ENCODE results near the gene LAMC3.

LAMC3 gene

DNA sequence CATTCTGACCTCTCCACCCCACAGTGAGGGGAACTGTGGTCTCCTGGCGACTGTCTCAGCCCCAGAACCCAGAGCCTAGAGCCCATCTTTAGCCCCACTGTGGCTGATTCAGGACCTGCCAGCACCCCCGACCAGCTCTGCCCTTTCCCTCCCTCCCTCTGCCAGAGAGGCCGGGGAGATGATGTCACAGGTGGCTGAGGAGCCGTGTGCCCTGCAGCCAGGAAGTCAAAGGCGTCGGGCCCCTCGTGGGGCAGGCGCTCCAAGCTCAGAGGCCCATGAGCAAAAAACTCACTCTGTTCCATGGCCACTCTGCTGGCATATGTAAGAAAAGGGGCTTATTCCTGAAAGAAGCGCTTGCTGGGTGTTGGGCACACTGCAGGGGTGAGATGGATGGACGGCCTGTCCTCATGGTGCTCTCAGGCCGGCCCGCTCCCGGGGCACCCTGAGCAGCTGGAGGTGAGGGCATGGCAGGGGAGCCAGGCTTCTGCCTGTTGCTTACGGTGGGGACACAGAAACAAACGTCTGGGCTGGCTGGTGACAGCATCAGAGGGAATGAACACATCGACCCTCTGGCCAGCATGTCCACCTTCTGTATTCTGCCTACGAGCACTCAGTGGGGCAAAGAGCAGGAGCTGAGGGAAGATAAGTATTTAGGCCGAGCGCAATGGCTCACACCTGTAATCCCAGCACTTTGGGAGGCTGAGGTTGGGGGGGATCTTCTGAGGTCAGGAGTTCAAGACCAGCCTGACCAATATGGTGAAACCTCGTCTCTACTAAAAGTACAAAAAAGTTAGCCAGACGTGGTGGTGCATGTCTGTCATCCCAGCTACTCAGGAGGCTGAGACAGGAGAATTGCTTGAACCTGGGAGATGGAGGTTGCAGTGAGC is 41.1 kb downstream of the LAMC3 start:
- Mint-ChIP-seq H3K27me3 (ENCODE audit: low read depth) (peaks cover 4% of the 10 kb centered on the region), H3K27ac (no peak overlapping the region), H3K36me3 (ENCODE audit: low read depth) (peaks cover 7% of the 10 kb centered on the region), H3K4me1 (no peaks in the 10 kb centered on the region), H3K9me3 (peaks cover 2% of the 10 kb centered on the region), H3K4me3 (no peak overlapping the region)
- no peak for TF ChIP-seq CTCF (IDR thresholded peaks at IDR 0.05; ENCODE audit: unreplicated experiment in 3 of 3)

DNA sequence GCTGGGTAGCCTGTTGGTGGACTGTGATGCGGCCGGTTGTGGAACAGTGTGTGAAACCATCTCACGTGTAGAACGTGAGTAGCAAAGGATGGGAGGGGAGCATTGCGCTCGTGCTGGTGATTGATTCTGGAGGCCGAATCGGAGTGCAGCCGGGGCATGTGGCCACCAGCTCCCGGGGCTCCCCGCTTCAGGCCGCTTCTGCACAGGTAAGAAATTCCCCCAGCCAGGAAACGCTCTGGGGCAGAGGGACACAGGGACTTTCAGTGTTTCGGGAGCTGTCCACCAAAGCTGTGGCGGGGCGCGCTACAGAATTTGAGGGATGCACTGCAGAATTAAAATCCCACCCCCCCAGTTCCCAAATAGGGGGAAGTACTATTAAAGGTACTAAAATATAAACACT is 41.9 kb downstream of the LAMC3 start:
- peaks cover 1% of the 10 kb centered on the region for H3K27me3 Mint-ChIP-seq (ENCODE audit: low read depth)
- H3K27ac Mint-ChIP-seq, result no peak overlapping the region
- H3K4me3 Mint-ChIP-seq, result no peak overlapping the region

DNA sequence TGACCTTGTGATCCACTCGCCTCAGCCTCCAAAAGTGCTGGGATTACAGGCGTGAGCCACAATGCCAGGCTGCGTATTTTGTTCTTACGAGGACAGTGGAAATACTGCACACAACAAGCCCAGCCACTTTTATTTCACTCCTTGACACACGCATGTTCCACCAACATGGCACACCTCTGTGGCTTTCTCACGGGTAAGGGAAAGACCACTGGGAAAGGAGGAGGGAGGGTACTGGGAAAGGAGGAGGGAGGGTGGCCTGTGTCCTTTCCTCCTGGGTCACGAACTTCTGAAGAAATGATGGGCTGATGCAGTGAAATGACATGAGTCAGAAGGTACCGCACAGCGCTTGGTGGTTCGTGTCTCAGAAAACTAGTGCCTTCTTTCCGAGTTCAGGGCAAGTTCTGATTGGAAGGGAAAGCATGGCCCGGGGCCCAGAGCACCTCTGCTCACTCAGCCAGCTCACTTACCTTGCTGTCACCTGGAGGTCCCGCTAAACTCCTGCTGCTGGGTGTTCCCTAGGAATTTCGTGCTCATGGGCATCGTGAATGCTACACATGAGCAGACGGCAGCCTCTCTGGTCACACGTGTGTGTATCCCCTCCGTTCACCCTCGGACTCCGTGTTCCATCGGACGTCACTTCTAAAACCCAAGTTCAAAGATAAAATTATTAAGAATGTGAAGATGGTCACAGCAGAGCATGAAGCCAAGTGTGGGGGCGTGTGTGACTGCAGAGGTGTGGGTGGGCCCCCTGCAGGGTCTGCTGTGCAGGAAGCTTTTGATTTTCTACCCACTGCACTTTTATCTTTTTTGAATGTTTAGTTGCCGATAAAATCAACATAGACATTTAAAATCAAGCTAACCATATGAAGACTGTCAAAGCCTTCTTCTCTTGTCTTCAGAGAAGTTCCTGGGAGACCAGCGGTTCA is 42.9 kb downstream of the LAMC3 start:
- Mint-ChIP-seq H3K27me3 (ENCODE audit: low read depth) (no peaks in the 10 kb centered on the region), H3K9me3 (peaks cover 2% of the 10 kb centered on the region), H3K4me1 (no peaks in the 10 kb centered on the region), H3K36me3 (ENCODE audit: low read depth) (peaks cover 7% of the 10 kb centered on the region), H3K4me3 (no peak overlapping the region), H3K27ac (no peak overlapping the region)
- no peak for TF ChIP-seq CTCF (IDR thresholded peaks at IDR 0.05; ENCODE audit: unreplicated experiment in 3 of 3)

More for the DNA sequence above, 41.9 kb downstream of the LAMC3 start:
- no peak for TF ChIP-seq CTCF (IDR thresholded peaks at IDR 0.05; ENCODE audit: unreplicated experiment in 3 of 3)
- Mint-ChIP-seq H3K9me3 (peaks cover 2% of the 10 kb centered on the region), H3K4me1 (no peaks in the 10 kb centered on the region), H3K36me3 (ENCODE audit: low read depth) (peaks cover 7% of the 10 kb centered on the region)

DNA sequence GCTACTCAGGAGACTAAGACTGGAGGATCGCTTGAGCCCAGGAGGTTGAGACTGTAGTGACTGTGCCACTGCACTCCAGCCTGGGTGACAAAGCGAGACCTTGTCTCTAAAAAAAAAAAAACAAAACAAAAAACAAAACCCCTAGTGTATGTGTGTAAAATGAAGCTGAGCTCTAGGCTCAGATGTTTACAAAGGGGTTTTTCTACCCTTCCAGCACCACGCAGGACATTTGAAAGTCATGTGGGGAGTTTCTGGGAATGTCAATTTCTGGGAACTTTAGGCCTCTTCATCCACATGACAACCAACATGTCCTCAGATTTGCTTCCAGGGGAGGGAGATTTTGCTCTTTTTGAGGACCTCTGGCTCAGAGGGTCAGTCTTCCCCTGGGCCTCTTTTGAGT is 44.9 kb downstream of the LAMC3 start:
- H3K27me3 Mint-ChIP-seq (ENCODE audit: low read depth), result no peaks in the 10 kb centered on the region
- no peak overlapping the region for H3K27ac Mint-ChIP-seq
- H3K9me3 Mint-ChIP-seq, result no peaks in the 10 kb centered on the region
- H3K4me3 Mint-ChIP-seq, result no peak overlapping the region
- TF ChIP-seq CTCF (IDR thresholded peaks at IDR 0.05; ENCODE audit: unreplicated experiment in 3 of 3), result no peak
- peaks cover 4% of the 10 kb centered on the region for H3K36me3 Mint-ChIP-seq (ENCODE audit: low read depth)
- H3K4me1 Mint-ChIP-seq, result no peaks in the 10 kb centered on the region

DNA sequence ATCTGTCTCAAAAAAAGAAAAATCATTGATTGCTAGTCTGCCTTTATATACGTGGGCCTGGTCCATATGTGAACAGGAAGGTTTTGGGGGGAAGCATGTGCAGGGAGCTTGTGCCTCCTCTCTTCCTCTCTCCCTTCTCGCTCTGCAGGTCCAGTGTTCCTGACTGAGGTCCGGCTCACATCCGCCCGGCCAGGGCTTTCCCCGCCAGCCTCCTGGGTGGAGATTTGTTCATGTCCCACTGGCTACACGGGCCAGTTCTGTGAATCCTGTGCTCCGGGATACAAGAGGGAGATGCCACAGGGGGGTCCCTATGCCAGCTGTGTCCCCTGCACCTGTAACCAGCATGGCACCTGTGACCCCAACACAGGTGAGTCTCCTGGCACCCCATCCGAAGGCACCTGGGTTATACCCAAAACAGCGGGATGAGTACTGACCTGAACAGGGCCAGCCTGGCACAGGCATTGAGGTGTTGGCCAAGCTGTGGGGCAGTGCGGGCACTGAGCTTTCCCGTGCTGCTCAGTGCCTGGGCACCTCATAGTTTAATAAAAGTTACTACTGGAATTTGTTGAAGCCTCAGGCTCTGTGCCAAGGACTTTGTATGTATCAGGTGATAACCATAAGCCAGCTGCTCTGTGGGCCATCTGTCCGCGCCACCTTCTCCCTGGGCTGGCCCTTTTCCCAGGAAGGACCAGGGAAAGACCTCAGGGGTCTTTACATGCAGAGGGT is 48.0 kb downstream of the LAMC3 start:
- Mint-ChIP-seq H3K4me1 (no peaks in the 10 kb centered on the region), H3K27ac (no peak overlapping the region), H3K4me3 (no peak overlapping the region), H3K9me3 (no peaks in the 10 kb centered on the region), H3K36me3 (ENCODE audit: low read depth) (no peaks in the 10 kb centered on the region), H3K27me3 (ENCODE audit: low read depth) (no peaks in the 10 kb centered on the region)
- no peak for TF ChIP-seq CTCF (IDR thresholded peaks at IDR 0.05; ENCODE audit: unreplicated experiment in 3 of 3)

Measured in nephron (organoid).